ENCODE measurements around the gene BPIFA3.

Gene BPIFA3

DNA sequence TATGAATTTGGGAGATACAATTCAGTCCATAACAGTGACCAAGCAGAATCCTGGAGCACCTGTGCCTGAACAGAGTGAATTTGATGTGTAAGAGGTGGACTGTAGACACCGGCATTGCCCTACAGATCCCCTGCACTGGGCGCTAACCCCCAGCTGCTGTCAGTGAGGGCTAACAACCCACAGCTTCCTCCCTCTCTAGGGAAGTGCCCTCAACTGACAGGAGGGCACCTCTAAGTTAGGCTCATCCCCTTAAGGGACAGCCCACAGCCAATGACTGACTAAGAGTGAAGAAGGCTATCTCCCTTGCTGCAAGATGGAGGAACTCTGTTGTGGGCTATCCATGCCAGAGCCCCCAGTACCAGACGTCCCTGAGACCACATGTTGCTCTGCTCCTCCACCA lies 50.5 kb downstream of the BPIFA3 start:
- no peak for DNase-seq

DNA sequence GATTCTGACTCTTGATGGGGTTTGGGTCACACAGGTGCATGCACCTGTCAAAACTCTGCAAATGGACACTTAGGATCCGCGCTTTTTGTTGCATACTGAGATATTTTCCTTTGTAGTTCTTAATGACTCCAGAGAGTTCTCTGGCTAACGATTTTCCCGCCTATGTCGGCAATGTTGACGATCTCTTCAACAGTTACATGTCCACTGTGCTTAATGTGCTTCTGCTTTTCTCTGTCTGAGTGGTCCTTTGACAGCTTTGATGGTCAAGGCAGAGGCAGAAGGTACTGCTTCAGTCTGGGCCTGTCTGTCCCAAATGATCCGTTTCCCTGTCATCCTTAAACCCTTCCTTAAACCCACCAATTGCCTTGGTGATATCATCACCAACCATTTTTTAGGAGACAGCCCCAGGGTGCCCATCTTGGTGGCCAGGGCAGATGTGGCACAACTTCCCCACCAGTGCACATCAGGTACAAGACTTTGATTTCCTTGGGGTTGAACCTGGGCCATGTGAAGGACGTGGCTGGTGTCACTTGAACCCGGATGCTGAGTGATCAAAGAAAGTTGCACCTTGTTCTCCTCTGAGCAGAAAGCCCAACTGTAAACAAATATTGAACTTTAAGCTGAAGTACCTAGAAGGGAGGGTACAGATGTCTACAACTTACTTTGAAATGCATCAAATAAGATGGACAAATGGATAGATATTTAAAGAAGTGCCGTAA lies 55.2 kb downstream of the BPIFA3 start:
- DNase-seq, result no peak

DNA sequence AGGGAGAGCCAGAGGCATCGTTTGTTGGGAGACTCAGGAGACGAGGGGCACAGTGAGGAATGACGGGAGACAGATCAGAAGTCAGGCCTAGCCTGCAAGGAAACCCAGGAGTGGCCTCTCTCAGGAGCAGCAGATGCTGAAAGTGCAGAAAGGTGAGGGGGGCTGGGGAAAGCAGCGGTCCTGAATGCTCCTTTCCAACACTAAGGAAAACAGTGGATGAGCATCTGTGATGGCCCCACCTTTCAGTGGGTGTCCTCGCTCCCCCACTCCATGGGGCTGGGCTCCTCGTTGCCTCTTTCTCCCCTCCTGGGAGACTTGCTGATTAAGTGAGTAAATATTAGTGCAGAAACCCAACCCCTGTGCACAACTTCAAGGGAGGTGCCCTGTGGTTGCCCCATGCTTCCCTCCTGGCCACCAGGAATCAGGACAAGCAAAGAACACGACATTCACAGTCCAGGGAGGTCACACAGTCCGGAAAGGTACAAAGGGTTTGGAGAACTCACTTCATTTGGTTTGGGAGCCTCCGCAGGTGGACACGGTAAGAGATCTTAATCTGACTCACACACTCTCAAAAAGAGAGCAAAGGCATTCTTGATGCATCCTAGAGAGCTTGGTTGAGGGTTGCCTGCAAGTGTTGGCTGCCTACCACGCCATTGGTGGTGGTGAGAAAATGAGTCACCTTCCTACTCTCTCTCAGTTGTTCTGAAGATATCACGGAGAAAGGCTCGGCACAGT lies 56.1 kb downstream of the BPIFA3 start:
- no peak for DNase-seq

DNA sequence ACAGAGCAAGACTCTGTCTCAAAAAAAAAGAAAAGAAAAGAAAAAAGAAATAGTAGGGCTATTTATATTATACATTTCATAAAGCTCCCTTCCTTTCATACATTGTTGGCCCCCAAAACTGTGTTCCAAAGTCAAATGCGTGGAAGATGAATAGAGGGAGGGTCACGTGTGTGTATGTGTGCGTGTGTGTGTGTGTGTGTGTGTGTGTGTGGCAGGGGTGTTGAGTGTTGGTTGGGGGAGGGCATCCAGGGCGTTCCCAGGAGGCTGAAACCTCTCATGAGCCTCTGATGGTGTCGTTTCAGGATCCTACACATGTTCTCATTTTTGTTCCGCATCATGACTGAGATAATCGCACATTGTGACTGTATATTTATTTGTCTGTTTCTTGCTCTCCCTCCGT lies 58.1 kb downstream of the BPIFA3 start:
- DNase-seq, result peak; percentile 28

DNA sequence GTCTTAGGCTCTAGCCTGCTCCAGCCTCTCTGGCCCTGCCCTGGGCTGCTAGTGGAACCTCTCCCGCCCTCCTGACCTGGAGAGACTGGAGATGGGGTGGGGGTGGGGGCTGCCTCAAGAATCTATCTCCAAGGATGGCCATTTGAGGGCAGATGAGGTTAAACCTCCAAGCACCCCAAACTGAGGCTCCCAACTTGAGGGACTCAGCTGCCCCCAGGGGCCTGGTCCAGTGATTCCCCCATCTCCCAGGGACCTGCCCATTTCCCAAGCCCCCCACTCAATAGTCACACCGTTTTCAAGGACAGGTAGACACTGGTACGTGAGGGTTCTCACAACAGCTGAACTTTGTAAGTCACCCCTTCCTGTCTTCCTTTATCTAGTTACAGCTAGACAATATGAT lies 58.7 kb downstream of the BPIFA3 start:
- DNase-seq, result no peak

DNA sequence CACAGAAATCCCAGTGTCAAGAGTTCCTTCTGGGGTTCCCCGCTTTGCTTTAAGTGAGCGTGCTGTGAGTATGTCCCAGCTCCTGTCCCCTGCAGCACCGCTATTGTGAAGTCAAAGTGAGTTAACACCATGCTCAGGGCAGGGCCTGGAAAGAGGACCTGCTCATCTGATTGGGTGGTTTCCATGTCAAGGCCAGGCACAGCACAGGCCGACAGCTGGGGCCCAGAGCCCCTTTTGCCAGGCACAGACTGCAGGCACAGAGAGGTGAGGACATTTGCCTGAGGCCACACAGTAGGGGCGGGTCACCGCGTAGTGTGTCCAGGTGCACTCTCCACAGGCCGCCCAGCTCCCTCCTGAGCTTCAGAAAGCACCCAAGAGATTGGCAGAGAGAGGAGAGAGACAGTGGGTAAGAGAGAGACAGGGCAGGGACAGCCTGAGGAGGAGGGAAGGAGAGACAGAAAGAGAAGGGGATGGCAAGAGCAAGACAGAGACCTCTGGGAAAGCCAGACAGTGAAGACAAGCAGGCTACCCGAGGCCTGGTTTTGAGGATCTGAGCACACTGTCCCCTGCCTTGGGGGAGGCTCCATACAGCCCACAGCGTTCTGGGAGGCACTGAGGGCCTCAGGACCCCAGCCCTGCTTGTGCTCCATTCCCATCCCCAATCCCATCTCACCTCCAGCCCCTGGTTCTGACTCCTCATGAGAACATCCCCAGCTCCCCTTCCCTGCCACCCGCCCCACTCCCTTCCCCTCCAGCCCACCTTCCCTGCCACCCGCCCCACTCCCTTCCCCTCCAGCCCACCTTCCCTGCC lies 59.4 kb downstream of the BPIFA3 start:
- no peak for DNase-seq

Measured in NCI-H69 (cell line).